HG03025 (cell line): ENCODE results near the gene CTNND2.

Experiments used
- ATAC-seq: cut with Tn5 transposase; IDR thresholded peaks from one replicate; pipeline ENCODE4 v1.9.1; 2021; ENCODE audit warnings: mild to moderate bottlenecking, moderate library complexity; ENCODE audit not compliant: unreplicated experiment, low FRiP score

The CTNND2 gene

DNA sequence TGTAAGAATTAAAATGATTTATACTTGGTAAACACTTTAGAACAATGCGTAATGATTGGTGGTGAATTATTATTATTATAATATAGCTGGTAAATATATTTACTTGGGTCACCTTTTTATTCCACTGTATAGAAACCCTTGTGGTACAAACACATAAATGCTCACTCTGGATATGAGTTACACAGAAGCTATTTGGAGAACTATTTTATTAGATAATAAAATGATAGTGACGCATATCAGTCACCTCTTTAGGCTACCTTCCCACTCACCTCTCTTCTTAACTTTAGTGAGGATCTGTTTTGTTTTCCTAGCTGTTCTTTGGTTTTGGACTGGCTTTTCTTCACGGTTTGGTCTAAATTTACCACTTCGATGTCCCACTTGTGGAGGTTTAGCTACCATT, 605.4 kb downstream of the CTNND2 start:
- ATAC-seq = no peak

DNA sequence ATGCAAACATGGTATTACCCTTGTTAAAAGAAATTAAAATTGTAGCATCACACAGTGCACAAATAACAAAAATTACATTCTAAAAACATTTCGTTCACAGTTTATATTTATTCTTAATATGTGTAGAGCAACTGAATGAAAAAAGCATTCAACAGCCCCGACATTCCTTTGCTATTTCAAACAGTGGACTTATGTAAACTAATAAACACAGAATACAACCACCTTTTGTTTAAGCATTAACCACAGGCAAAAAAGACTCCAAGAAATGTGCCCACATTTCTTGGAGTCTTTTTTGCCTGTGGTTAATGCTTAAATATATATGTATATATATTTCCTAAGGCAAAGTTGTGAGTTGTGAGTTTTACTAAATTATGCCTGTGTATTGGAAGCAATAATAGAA, 610.7 kb downstream of the CTNND2 start:
- ATAC-seq = no peak

DNA sequence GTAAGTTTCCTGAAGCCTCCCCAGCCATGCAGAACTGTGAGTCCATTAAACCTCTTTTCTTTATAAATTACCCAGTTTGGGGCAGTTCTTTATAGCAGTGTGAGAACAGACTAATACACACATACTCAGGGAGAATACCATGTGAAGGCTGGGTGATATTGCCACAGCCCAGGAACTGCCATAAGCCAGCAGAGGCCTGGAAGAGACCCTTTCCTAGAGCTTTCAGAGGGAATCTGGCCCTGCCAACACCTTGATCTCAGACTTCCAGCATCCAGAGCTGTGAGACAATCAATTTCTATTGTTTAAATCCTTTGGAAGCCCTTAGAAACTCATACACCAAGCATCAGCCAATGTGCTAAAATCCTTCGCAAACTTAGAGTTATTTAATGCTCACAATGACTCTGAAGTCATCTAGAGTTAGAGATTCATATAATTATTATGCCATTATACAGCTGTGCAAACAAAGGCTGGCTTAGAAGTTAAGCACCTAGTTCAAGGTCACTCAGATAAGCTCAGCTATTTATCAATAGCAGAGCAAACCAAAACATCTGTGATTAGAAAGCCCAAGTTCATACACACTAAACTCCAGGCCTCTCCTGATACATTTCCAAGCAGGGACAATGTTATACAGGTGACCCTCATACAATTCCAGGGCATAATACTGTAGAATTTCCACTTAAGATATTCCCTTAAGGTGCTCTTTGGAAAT, 611.4 kb downstream of the CTNND2 start:
- ATAC-seq = no peak

GRCh38 chr5:11289733-11290132, 614.5 kb downstream of the CTNND2 start:
- no peak for ATAC-seq

- no peak for ATAC-seq
Observed at GRCh38 chr5:11289208-11289607, 615.0 kb downstream of the CTNND2 start.

DNA sequence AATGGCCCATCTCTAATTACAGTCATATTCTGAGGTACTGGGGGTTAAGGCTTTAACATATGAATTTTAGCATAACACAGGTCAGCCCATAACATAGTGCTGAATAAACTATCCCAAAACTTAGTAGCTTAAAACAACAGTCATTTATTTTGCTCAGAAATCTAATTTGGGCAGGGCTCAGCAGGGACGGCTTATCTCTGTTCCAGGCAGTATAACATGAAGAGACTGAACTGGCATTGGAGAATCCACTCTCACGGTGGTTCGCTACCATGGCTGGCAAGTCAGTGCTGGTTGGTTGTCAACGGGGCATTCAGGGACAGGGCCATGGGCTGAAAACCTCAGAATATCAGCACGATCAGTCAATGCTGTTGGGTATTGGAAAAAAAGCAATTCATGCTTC, 622.4 kb downstream of the CTNND2 start:
- no peak for ATAC-seq

GRCh38 chr5:11277323-11277722, 626.9 kb downstream of the CTNND2 start:
- no peak for ATAC-seq

- ATAC-seq = no peak
Observed at GRCh38 chr5:11273180-11273903, 630.9 kb downstream of the CTNND2 start.

- no peak for ATAC-seq
Observed at GRCh38 chr5:11269515-11269914, 634.7 kb downstream of the CTNND2 start.

DNA sequence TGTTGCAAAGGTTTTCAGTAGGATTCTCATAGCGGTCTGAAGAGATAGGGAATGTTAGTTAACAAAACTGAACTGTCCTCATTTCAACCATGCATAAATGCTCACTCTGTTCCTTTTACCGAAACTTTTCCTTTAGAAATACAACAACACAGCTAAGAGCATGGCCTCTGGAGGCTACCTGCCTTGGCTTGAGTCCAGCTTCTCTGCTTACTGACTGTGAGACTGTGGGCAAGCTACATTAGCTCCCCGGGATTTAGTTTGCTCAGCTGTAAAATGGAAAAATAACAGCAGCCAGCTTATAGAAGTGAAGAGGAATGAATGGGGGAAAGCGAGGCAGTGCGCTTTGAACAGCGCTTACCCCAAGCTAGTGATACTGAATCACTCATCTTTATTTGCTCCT, 635.4 kb downstream of the CTNND2 start:
- no peak for ATAC-seq

DNA sequence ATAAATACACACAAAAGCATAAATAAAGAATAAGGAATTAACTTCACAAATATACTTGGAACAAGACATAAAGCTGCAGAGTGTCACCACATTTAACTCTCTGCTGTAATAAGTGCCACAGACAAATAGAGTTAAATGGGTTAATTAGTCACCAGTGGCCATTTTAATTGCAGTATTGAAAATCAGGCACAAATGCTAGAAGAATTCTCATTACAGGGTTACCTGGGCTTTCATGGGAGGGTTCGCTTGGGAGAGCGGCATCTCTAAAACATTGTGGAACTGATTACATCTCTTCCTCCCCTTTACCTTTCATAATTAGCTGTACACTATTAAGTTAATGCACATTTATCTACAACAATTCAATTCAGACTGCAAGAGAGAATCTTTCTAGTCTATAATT, 637.9 kb downstream of the CTNND2 start:
- ATAC-seq = no peak

GRCh38 chr5:11261241-11261640, 643.0 kb downstream of the CTNND2 start:
- ATAC-seq = no peak

GRCh38 chr5:11258001-11258400, 646.2 kb downstream of the CTNND2 start:
- no peak for ATAC-seq

DNA sequence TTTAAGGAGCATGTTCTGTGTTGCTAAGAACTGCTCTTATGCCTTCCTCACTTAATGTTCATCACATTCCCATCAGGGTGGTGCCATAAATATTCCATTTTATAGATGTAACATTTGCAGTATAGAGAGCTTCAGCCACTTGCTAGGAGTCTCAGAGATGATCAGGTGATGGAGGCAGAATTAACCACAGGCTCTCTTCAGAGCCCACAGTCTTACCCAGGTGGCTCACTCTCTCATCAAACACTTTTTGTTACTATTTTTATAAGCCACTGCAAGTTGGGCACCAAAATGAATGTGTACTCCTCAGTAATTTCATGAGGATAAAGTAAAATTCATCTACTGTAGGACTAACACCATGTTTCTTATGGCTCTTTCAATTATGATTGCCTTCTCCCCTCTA, 651.7 kb downstream of the CTNND2 start:
- ATAC-seq = no peak

DNA sequence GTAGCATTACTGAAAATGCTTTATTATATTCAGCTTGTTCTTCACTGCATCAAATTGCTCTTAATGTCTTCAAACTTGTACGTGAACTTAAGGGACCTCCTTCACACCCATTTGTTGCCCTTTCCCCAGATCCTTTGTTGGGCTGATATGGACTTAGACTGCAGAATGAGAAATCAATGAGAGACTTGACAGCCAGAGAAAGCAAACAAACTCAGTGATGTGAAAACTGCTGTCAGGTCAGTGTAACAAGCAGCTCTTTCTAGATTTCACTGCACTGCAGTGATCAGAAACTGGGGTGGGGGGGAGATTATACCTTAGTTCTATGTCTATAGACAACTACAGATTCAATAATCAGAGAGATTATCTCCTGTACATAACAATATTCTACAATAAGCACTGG, 652.2 kb downstream of the CTNND2 start:
- ATAC-seq = no peak

- no peak for ATAC-seq
Observed at GRCh38 chr5:11251247-11251646, 653.0 kb downstream of the CTNND2 start.

DNA sequence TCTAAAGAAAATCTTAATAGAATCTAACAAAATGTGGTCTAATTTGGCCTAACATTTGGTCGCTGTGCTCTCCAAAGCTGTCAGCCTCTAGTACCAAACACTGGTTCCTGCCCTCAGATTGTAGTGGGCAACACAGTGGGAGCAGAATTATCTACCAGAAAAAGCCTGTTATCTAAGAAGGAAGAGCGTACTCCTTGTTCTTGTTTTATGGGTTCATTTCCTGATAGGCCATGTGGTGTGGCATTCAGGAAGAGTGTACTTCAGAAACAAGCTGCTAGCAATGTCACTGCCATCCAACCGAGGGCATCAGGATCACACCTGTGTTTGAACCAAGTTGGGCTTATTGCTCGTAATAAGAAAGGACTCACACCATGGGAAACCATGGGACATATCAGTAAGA, 655.3 kb downstream of the CTNND2 start:
- ATAC-seq = no peak

DNA sequence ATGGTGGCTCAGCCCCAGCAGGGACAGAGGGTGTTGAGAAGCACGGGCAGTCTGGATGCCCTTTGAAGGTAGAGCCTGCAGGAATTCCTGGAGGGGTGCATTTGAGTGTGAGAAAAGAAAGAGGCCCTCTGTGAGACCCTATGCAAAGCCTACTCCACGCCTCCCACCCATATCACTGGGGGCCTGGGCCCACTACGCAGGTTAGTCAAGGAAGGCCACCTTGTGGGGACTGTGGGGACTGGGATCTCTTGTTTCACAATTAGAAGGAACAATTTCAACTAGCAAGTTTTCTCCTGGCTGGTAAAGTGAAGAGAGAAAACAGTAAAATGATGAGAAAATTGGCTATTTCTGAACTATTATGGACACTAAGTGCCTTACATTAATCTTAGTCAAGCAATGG, 657.0 kb downstream of the CTNND2 start:
- no peak for ATAC-seq

- no peak for ATAC-seq
Observed at GRCh38 chr5:11240293-11241190, 663.7 kb downstream of the CTNND2 start.

DNA sequence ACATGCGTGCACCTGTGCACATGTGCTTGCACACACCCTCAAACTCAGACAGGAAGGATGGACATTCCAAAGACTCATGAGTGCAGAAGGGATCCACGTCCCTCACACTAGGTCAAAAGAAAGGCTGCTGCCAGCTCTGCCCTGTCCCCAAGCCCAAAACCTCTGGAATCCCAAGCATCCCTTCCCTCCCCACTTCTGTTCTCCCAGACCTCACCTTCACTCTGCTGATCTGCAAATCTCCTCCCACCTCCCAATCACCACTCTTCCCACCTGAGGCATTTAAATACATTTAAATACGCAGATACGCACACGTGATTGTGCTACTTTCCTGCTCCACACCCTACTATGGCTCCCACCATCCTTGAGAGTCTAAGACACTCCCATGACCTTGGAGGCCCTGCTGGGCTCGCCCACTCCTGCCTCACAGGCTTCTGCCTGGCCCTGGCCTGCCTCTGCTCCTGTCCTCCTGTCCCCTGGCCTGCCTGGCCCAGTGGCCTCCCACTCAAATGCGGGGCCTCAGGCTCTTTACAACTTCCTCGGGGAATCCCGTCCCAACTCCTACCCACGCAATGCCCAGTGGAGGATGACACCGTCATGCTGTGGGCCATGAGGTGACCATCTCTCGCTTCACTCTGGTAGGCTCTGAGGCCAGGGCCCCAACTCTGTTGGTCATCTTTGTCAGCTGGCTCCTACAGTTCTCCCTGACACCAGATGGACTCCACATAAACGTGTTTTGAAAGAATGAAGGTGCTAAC, 664.8 kb downstream of the CTNND2 start:
- no peak for ATAC-seq

DNA sequence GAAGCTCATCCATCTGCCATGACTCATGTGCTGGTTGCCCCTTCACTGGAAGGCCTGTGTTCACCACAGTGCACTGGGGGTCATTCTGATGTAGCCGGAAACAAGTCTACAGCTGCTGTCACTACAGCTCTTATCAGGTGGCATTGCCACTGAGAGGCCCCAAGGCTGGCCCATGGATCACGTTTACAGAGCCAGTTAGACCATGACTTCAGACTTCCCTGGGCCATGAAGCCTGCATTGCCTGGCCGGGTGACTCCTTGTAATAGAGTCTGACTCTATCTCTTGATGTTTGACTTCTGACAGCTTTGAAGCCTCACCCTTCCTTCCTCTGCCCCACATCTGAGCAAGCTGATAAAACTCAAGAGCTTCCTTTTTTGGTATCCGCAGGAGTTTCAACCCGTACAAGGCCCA, 669.7 kb downstream of the CTNND2 start:
- no peak for ATAC-seq
